DMS153 (cell line): ENCODE results near the gene FGF3.
"Not testable (repeated sequence)": the region's sequence is repeated elsewhere in the genome, so short reads cannot be mapped to it uniquely, and the experiment has no call there.

Experiments
- DNase-seq: peaks from one replicate; lab custom pipeline; 2025; lab: John Stamatoyannopoulos, UW

FGF3 gene

DNA sequence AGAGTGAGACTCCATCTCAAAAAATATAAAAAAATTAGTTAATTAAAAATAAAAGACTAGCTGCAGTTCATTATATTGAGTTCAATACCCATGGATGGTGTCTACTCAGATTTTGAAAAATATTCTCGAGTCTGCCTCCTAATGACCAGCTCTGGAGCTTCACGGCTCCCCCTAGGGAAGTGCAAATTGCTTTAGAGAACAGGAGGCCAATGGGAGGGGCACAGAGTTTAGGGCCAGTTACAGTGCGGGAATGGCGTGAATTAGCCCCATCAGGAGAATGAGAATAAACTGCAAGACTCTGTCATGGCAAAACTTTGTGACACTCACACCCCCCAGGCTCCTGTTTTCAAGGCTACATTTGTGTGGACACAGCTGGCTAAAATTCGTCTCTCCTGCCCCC, 48.7 kb downstream of the FGF3 start:
- DNase-seq = no peak

DNA sequence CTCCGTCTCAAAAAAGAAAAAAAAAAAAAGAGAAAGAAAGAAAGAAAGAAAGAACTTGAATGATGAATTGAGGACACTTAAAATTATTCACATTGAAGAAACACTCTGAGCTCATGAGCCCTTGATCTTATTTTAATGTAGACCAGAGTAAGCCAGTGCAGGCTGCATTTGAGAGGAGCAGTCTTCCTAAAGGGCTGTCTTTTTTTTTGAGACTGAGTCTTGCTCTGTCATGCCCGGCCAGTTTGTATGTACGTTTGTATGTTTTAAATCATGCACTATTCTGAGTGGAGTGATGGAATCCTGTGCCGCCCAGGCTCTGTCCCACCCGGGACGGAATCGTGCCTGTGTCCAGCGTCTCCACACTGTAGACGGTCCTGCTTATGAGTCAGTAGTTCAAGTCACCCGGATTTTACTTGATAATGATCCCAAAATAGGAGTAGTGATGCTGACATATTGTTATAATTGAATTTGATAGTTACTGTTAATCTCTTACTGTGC, 53.7 kb downstream of the FGF3 start:
- no peak for DNase-seq

DNA sequence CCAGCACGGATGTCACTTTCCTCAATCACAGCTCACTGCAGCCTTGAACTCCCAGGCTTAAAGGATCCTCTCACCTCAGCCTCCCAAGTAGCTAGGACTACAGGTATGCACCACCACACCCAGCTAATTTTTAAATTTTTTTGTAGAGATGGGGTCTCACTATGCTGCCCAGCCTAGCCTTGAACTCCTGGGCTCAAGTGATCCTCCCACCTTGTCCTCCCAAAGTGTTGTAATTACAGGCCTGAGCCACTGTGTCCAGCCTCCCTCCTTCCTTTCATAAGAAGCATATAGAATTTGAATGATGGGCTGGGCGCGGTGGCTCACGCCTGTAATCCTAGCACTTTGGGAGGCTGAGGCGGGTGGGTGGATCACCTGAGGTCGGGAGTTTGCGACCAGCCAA, 54.3 kb downstream of the FGF3 start:
- not testable (repeated sequence) for DNase-seq

DNA sequence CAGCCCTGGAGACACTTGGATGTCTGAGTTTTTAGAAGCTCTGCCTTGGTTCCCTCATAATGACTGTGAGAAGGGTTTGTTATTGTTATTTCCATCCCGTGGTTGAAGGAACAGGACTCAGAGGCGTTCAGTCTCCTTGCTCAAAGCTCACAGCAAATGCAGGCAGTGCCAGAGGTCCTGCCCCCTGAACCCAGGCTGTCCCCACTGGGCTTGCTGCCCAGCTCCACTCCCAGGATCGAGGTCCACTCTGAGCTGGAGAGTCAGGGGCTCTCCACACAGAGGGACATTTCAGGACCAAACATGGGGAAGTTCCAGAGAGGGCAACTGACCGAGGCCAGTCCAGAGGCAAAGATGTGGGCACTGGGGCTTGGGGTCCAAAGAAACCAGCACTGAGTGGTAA, 58.9 kb downstream of the FGF3 start:
- DNase-seq = no peak
